ENCODE data around the gene CCDC172.

Gene CCDC172

GRCh38 chr10:116300542-116300941, 23.7 kb upstream of the CCDC172 start:
- H3K36me3 ChIP-seq (ENCODE audit: control insufficient read depth in 2 of 2, insufficient read depth in 2 of 2, low read length in 2 of 2) = no peaks in the 10 kb centered on the region
- H3K9me3 ChIP-seq (ENCODE audit: control insufficient read depth in 2 of 2, low read length in 2 of 2) = no peaks in the 10 kb centered on the region
- no peaks in the 10 kb centered on the region for H3K4me1 ChIP-seq (ENCODE audit: control insufficient read depth in 2 of 2, insufficient read depth in 2 of 2, low read length in 2 of 2)
- no peak overlapping the region for H3K4me3 ChIP-seq (ENCODE audit: low read length in 2 of 2)
- no peaks in the 10 kb centered on the region for H3K27me3 ChIP-seq (ENCODE audit: control insufficient read depth in 2 of 2, insufficient read depth in 2 of 2, low read length in 2 of 2)
- H3K9ac ChIP-seq (ENCODE audit: low read depth in 1 of 2, low read length in 2 of 2) = no peak overlapping the region
- no peak overlapping the region for H3K27ac ChIP-seq (ENCODE audit: low read depth in 2 of 2, low read length in 2 of 2)

- no peak overlapping the region for H3K9ac ChIP-seq (ENCODE audit: low read depth in 1 of 2, low read length in 2 of 2)
- H3K27me3 ChIP-seq (ENCODE audit: control insufficient read depth in 2 of 2, insufficient read depth in 2 of 2, low read length in 2 of 2) = no peaks in the 10 kb centered on the region
- no peaks in the 10 kb centered on the region for H3K9me3 ChIP-seq (ENCODE audit: control insufficient read depth in 2 of 2, low read length in 2 of 2)
- no peak overlapping the region for H3K4me3 ChIP-seq (ENCODE audit: low read length in 2 of 2)
- H3K4me1 ChIP-seq (ENCODE audit: control insufficient read depth in 2 of 2, insufficient read depth in 2 of 2, low read length in 2 of 2) = no peaks in the 10 kb centered on the region
- no peak overlapping the region for H3K27ac ChIP-seq (ENCODE audit: low read depth in 2 of 2, low read length in 2 of 2)
- H3K36me3 ChIP-seq (ENCODE audit: control insufficient read depth in 2 of 2, insufficient read depth in 2 of 2, low read length in 2 of 2) = no peaks in the 10 kb centered on the region
Observed at GRCh38 chr10:116304923-116305322, 19.3 kb upstream of the CCDC172 start.

- no peak overlapping the region for H3K27ac ChIP-seq (ENCODE audit: low read depth in 2 of 2, low read length in 2 of 2)
- no peak overlapping the region for H3K4me3 ChIP-seq (ENCODE audit: low read length in 2 of 2)
- H3K4me1 ChIP-seq (ENCODE audit: control insufficient read depth in 2 of 2, insufficient read depth in 2 of 2, low read length in 2 of 2) = no peaks in the 10 kb centered on the region
- H3K36me3 ChIP-seq (ENCODE audit: control insufficient read depth in 2 of 2, insufficient read depth in 2 of 2, low read length in 2 of 2) = no peaks in the 10 kb centered on the region
- H3K9me3 ChIP-seq (ENCODE audit: control insufficient read depth in 2 of 2, low read length in 2 of 2) = no peaks in the 10 kb centered on the region
- H3K27me3 ChIP-seq (ENCODE audit: control insufficient read depth in 2 of 2, insufficient read depth in 2 of 2, low read length in 2 of 2) = no peaks in the 10 kb centered on the region
- H3K9ac ChIP-seq (ENCODE audit: low read depth in 1 of 2, low read length in 2 of 2) = no peak overlapping the region
Observed at GRCh38 chr10:116306847-116307246, 17.4 kb upstream of the CCDC172 start.

- Histone ChIP-seq H3K4me3 (ENCODE audit: low read length in 2 of 2) (no peak overlapping the region), H3K27ac (ENCODE audit: low read depth in 2 of 2, low read length in 2 of 2) (no peak overlapping the region), H3K9ac (ENCODE audit: low read depth in 1 of 2, low read length in 2 of 2) (no peak overlapping the region), H3K36me3 (ENCODE audit: control insufficient read depth in 2 of 2, insufficient read depth in 2 of 2, low read length in 2 of 2) (no peaks in the 10 kb centered on the region), H3K4me1 (ENCODE audit: control insufficient read depth in 2 of 2, insufficient read depth in 2 of 2, low read length in 2 of 2) (no peaks in the 10 kb centered on the region), H3K9me3 (ENCODE audit: control insufficient read depth in 2 of 2, low read length in 2 of 2) (no peaks in the 10 kb centered on the region), H3K27me3 (ENCODE audit: control insufficient read depth in 2 of 2, insufficient read depth in 2 of 2, low read length in 2 of 2) (no peaks in the 10 kb centered on the region)
Observed at GRCh38 chr10:116307455-116307854, 16.8 kb upstream of the CCDC172 start.

GRCh38 chr10:116311016-116311415, 13.2 kb upstream of the CCDC172 start:
- no peak overlapping the region for H3K9ac ChIP-seq (ENCODE audit: low read depth in 1 of 2, low read length in 2 of 2)
- H3K27me3 ChIP-seq (ENCODE audit: control insufficient read depth in 2 of 2, insufficient read depth in 2 of 2, low read length in 2 of 2) = no peaks in the 10 kb centered on the region
- no peak overlapping the region for H3K4me3 ChIP-seq (ENCODE audit: low read length in 2 of 2)
- H3K36me3 ChIP-seq (ENCODE audit: control insufficient read depth in 2 of 2, insufficient read depth in 2 of 2, low read length in 2 of 2) = no peaks in the 10 kb centered on the region
- H3K4me1 ChIP-seq (ENCODE audit: control insufficient read depth in 2 of 2, insufficient read depth in 2 of 2, low read length in 2 of 2) = no peaks in the 10 kb centered on the region
- H3K27ac ChIP-seq (ENCODE audit: low read depth in 2 of 2, low read length in 2 of 2) = no peak overlapping the region
- no peaks in the 10 kb centered on the region for H3K9me3 ChIP-seq (ENCODE audit: control insufficient read depth in 2 of 2, low read length in 2 of 2)

GRCh38 chr10:116311706-116312490, 12.3 kb upstream of the CCDC172 start:
- H3K9ac ChIP-seq (ENCODE audit: low read depth in 1 of 2, low read length in 2 of 2) = no peak overlapping the region
- no peaks in the 10 kb centered on the region for H3K9me3 ChIP-seq (ENCODE audit: control insufficient read depth in 2 of 2, low read length in 2 of 2)
- H3K27ac ChIP-seq (ENCODE audit: low read depth in 2 of 2, low read length in 2 of 2) = no peak overlapping the region
- no peaks in the 10 kb centered on the region for H3K4me1 ChIP-seq (ENCODE audit: control insufficient read depth in 2 of 2, insufficient read depth in 2 of 2, low read length in 2 of 2)
- H3K36me3 ChIP-seq (ENCODE audit: control insufficient read depth in 2 of 2, insufficient read depth in 2 of 2, low read length in 2 of 2) = no peaks in the 10 kb centered on the region
- H3K27me3 ChIP-seq (ENCODE audit: control insufficient read depth in 2 of 2, insufficient read depth in 2 of 2, low read length in 2 of 2) = no peaks in the 10 kb centered on the region
- no peak overlapping the region for H3K4me3 ChIP-seq (ENCODE audit: low read length in 2 of 2)

- no peaks in the 10 kb centered on the region for H3K36me3 ChIP-seq (ENCODE audit: control insufficient read depth in 2 of 2, insufficient read depth in 2 of 2, low read length in 2 of 2)
- H3K9ac ChIP-seq (ENCODE audit: low read depth in 1 of 2, low read length in 2 of 2) = no peak overlapping the region
- no peaks in the 10 kb centered on the region for H3K9me3 ChIP-seq (ENCODE audit: control insufficient read depth in 2 of 2, low read length in 2 of 2)
- no peak overlapping the region for H3K4me3 ChIP-seq (ENCODE audit: low read length in 2 of 2)
- H3K27me3 ChIP-seq (ENCODE audit: control insufficient read depth in 2 of 2, insufficient read depth in 2 of 2, low read length in 2 of 2) = no peaks in the 10 kb centered on the region
- no peaks in the 10 kb centered on the region for H3K4me1 ChIP-seq (ENCODE audit: control insufficient read depth in 2 of 2, insufficient read depth in 2 of 2, low read length in 2 of 2)
- H3K27ac ChIP-seq (ENCODE audit: low read depth in 2 of 2, low read length in 2 of 2) = no peak overlapping the region
Observed at GRCh38 chr10:116312548-116312947, 11.7 kb upstream of the CCDC172 start.

- Histone ChIP-seq H3K27ac (ENCODE audit: low read depth in 2 of 2, low read length in 2 of 2) (no peak overlapping the region), H3K4me1 (ENCODE audit: control insufficient read depth in 2 of 2, insufficient read depth in 2 of 2, low read length in 2 of 2) (no peaks in the 10 kb centered on the region), H3K9me3 (ENCODE audit: control insufficient read depth in 2 of 2, low read length in 2 of 2) (no peaks in the 10 kb centered on the region), H3K36me3 (ENCODE audit: control insufficient read depth in 2 of 2, insufficient read depth in 2 of 2, low read length in 2 of 2) (no peaks in the 10 kb centered on the region), H3K4me3 (ENCODE audit: low read length in 2 of 2) (no peak overlapping the region), H3K9ac (ENCODE audit: low read depth in 1 of 2, low read length in 2 of 2) (no peak overlapping the region), H3K27me3 (ENCODE audit: control insufficient read depth in 2 of 2, insufficient read depth in 2 of 2, low read length in 2 of 2) (no peaks in the 10 kb centered on the region)
Observed at GRCh38 chr10:116316503-116316902, 7.7 kb upstream of the CCDC172 start.

GRCh38 chr10:116324951-116325635, 845 bp downstream of the CCDC172 start:
- Histone ChIP-seq H3K9me3 (ENCODE audit: control insufficient read depth in 2 of 2, low read length in 2 of 2) (no peaks in the 10 kb centered on the region), H3K4me3 (ENCODE audit: low read length in 2 of 2) (no peak overlapping the region), H3K4me1 (ENCODE audit: control insufficient read depth in 2 of 2, insufficient read depth in 2 of 2, low read length in 2 of 2) (no peaks in the 10 kb centered on the region)

GRCh38 chr10:116325987-116326386, 1.7 kb downstream of the CCDC172 start:
- no peaks in the 10 kb centered on the region for H3K9me3 ChIP-seq (ENCODE audit: control insufficient read depth in 2 of 2, low read length in 2 of 2)
- H3K4me3 ChIP-seq (ENCODE audit: low read length in 2 of 2) = no peak overlapping the region
- no peak overlapping the region for H3K27ac ChIP-seq (ENCODE audit: low read depth in 2 of 2, low read length in 2 of 2)
- no peaks in the 10 kb centered on the region for H3K36me3 ChIP-seq (ENCODE audit: control insufficient read depth in 2 of 2, insufficient read depth in 2 of 2, low read length in 2 of 2)
- no peak overlapping the region for H3K9ac ChIP-seq (ENCODE audit: low read depth in 1 of 2, low read length in 2 of 2)
- no peaks in the 10 kb centered on the region for H3K4me1 ChIP-seq (ENCODE audit: control insufficient read depth in 2 of 2, insufficient read depth in 2 of 2, low read length in 2 of 2)
- no peaks in the 10 kb centered on the region for H3K27me3 ChIP-seq (ENCODE audit: control insufficient read depth in 2 of 2, insufficient read depth in 2 of 2, low read length in 2 of 2)

More at GRCh38 chr10:116324951-116325635, 845 bp downstream of the CCDC172 start:
- no peak overlapping the region for H3K27ac ChIP-seq (ENCODE audit: low read depth in 2 of 2, low read length in 2 of 2)
- H3K27me3 ChIP-seq (ENCODE audit: control insufficient read depth in 2 of 2, insufficient read depth in 2 of 2, low read length in 2 of 2) = no peaks in the 10 kb centered on the region
- H3K9ac ChIP-seq (ENCODE audit: low read depth in 1 of 2, low read length in 2 of 2) = no peak overlapping the region
- no peaks in the 10 kb centered on the region for H3K36me3 ChIP-seq (ENCODE audit: control insufficient read depth in 2 of 2, insufficient read depth in 2 of 2, low read length in 2 of 2)
